Liver (tissue), 9 donors: Measurements from ENCODE around the gene ELAVL3. TPM values are rescaled to one million over a fixed set of nuclear protein-coding genes. Genes with fewer than 3 reads are reported as not detected.

ENCODE experiments used
- DNase-seq: peaks from one replicate; pipeline ENCODE4 v3.0.0-alpha.2; 2017; ENCODE audit warnings: low spot score
- H3K27ac ChIP-seq, 2 donors: one replicate each; pipeline ENCODE4 v1.7.0; 2013; ENCODE audit warnings: inconsistent platforms in 2 of 2, low read length in 2 of 2, control low read depth in 1 of 2, low read depth in 1 of 2, mild to moderate bottlenecking in 1 of 2
- H3K27me3 ChIP-seq, 4 donors: one replicate each; pipeline versions ENCODE4 v1.6.1 to v1.7.0; 2013; ENCODE audit warnings: low read length in 3 of 4, inconsistent platforms in 1 of 4, mild to moderate bottlenecking in 1 of 4, moderate library complexity in 1 of 4; ENCODE audit not compliant: control insufficient read depth in 4 of 4, insufficient read depth in 4 of 4
- H3K36me3 ChIP-seq, 4 donors: one replicate each; pipeline versions ENCODE4 v1.6.1 to v1.7.0; 2013; ENCODE audit warnings: low read length in 3 of 4, mild to moderate bottlenecking in 3 of 4, low read depth in 1 of 4, moderate library complexity in 1 of 4; ENCODE audit not compliant: control insufficient read depth in 4 of 4, insufficient read depth in 3 of 4
- H3K4me1 ChIP-seq, 4 donors: one replicate each; pipeline versions ENCODE4 v1.6.1 to v1.7.0; 2013; ENCODE audit warnings: low read length in 3 of 4, mild to moderate bottlenecking in 3 of 4, moderate library complexity in 1 of 4; ENCODE audit not compliant: control insufficient read depth in 4 of 4, insufficient read depth in 4 of 4
- H3K4me3 ChIP-seq, 3 donors: one replicate each; pipeline versions ENCODE4 v1.6.1 to v1.7.0; 2013; ENCODE audit warnings: low read length in 3 of 3, control low read depth in 1 of 3, low read depth in 1 of 3, mild to moderate bottlenecking in 1 of 3
- H3K9ac ChIP-seq, 2 donors: one replicate each; pipeline ENCODE4 v1.7.0; 2013; ENCODE audit warnings: low read length in 2 of 2, mild to moderate bottlenecking in 2 of 2, moderate library complexity in 2 of 2, control low read depth in 1 of 2, low read depth in 1 of 2
- H3K9me3 ChIP-seq, 4 donors: one replicate each; pipeline versions ENCODE4 v1.6.1 to v1.7.0; 2013; ENCODE audit warnings: low read length in 3 of 4; ENCODE audit not compliant: control insufficient read depth in 4 of 4
- ATF3 ChIP-seq: IDR thresholded peaks from 2 replicates; pipeline ENCODE4 v1.6.1; 2016; ENCODE audit warnings: antibody characterized with exemption
- CTCF ChIP-seq: fragments of 150-350 bp; IDR thresholded peaks from 2 replicates; pipeline ENCODE4 v1.5.1; 2017; ENCODE audit warnings: improper control_type of control experiment, low read depth, low read length; ENCODE audit not compliant: missing input control
- EGR1 ChIP-seq, 2 donors: IDR thresholded peaks; 2 replicates each; pipeline ENCODE4 v1.6.1; 2016 to 2018; ENCODE audit warnings: antibody characterized with exemption in 2 of 2, low read depth in 2 of 2
- FOXA1 ChIP-seq: IDR thresholded peaks from 2 replicates; pipeline ENCODE4 v1.6.1; 2016; ENCODE audit warnings: antibody characterized with exemption
- FOXA2 ChIP-seq: IDR thresholded peaks from 2 replicates; pipeline ENCODE4 v1.6.1; 2016; ENCODE audit warnings: antibody characterized with exemption
- HNF4A ChIP-seq, 2 donors: conservative IDR thresholded peaks; 2 replicates each; pipeline ENCODE4 v1.6.1; 2016; ENCODE audit warnings: antibody characterized with exemption in 2 of 2, mild to moderate bottlenecking in 2 of 2
- HNF4G ChIP-seq: IDR thresholded peaks from 2 replicates; pipeline ENCODE4 v1.6.1; 2016; ENCODE audit warnings: antibody characterized with exemption
- JUND ChIP-seq, 2 donors: IDR thresholded peaks; 2 replicates each; pipeline ENCODE4 v1.6.1; 2016; ENCODE audit warnings: antibody characterized with exemption in 2 of 2
- MAX ChIP-seq: IDR thresholded peaks from 2 replicates; pipeline ENCODE4 v1.6.1; 2016; ENCODE audit warnings: antibody characterized with exemption
- NR2F2 ChIP-seq: IDR thresholded peaks from 2 replicates; pipeline ENCODE4 v1.6.1; 2016; ENCODE audit warnings: antibody characterized with exemption
- RAD21 ChIP-seq, 2 donors: IDR thresholded peaks; 2 replicates each; pipeline ENCODE4 v1.6.1; 2016; ENCODE audit warnings: antibody characterized with exemption in 2 of 2, mild to moderate bottlenecking in 2 of 2
- REST ChIP-seq: IDR thresholded peaks from 2 replicates; pipeline ENCODE4 v1.6.1; 2016; ENCODE audit warnings: antibody characterized with exemption, mild to moderate bottlenecking
- RXRA ChIP-seq, 2 donors: IDR thresholded peaks; 2 replicates each; pipeline ENCODE4 v1.6.1; 2017 to 2018; ENCODE audit warnings: antibody characterized with exemption in 2 of 2, mild to moderate bottlenecking in 1 of 2
- SP1 ChIP-seq: IDR thresholded peaks from 2 replicates; pipeline ENCODE4 v1.6.1; 2018; ENCODE audit warnings: antibody characterized with exemption, mild to moderate bottlenecking
- TAF1 ChIP-seq: conservative IDR thresholded peaks from 2 replicates; pipeline ENCODE4 v1.6.1; 2016; ENCODE audit warnings: antibody characterized with exemption, mild to moderate bottlenecking
- YY1 ChIP-seq: IDR thresholded peaks from 2 replicates; pipeline ENCODE4 v1.6.1; 2016; ENCODE audit warnings: antibody characterized with exemption, mild to moderate bottlenecking
- WGBS: extraction: QIAGEN DNeasy Blood & Tissue Kit; methylation state at CpG from one replicate; pipeline ENCODE4 v1.1.7; 2013; 5-methylcytosine and 5-hydroxymethylcytosine counted together
- polyA plus RNA-seq, 2 donors: library from polyadenylated mRNA; stranded (reverse) in 1 of 2; unstranded in 1 of 2; fragments of 200-250 nt in 1 of 2; fragments of >200 nt in 1 of 2; fragmentation: Nextera tagmentation in 1 of 2; extraction: Ambion mirVana in 1 of 2; gene quantifications; one replicate each; pipeline versions ENCODE4 v1.2.1 to v1.2.3, GENCODE V29; 2013 to 2015
- total RNA-seq, 2 donors: library from RNA; depleted of rRNA; stranded (reverse); fragments of >200 nt; gene quantifications; one replicate each; pipeline ENCODE4 v1.2.3, GENCODE V29; 2014
- donor health status: healthy.
- donor health status: healthy.
- donor health status: healthy.
- donor health status: healthy.
- donor health status: healthy.

Gene ELAVL3
- total and polyA plus RNA-seq, 4 donors, result not detected

GRCh38 chr19:11496391-11497163 is 15.7 kb upstream of the ELAVL3 start:
- H3K4me1 ChIP-seq, result peaks cover 0 to 9% (median 1%) of the 10 kb centered on the region in 4 donors
- TF ChIP-seq CTCF (peak; percentile 39), FOXA1 (no peak), ATF3 (no peak), RAD21 (IDR thresholded peaks at IDR 0.05) (peak in 1 of 2 donors; percentile 71)
- H3K9ac ChIP-seq, result no peak overlapping the region
- peaks cover 0 to 12% (median 4%) of the 10 kb centered on the region in 4 donors for H3K36me3 ChIP-seq
- H3K9me3 ChIP-seq, result no peaks in the 10 kb centered on the region
- no peaks in the 10 kb centered on the region for H3K27me3 ChIP-seq
- H3K4me3 ChIP-seq, result no peak overlapping the region
- peak; percentile 76 for DNase-seq
- WGBS, result 79% methylated on average over 17 of the region's 17 CpGs
- H3K27ac ChIP-seq, result no peak overlapping the region

GRCh38 chr19:11495885-11496284 is 15.0 kb upstream of the ELAVL3 start:
- DNase-seq, result no peak
- H3K36me3 ChIP-seq, result peaks cover 0 to 12% (median 4%) of the 10 kb centered on the region in 4 donors

GRCh38 chr19:11495481-11495880 is 14.6 kb upstream of the ELAVL3 start:
- Histone ChIP-seq H3K27ac (no peak overlapping the region), H3K9ac (no peak overlapping the region), H3K4me1 (peaks cover 0 to 18% (median 9%) of the 10 kb centered on the region in 4 donors), H3K9me3 (no peaks in the 10 kb centered on the region), H3K4me3 (no peak overlapping the region), H3K36me3 (peaks cover 0 to 12% (median 4%) of the 10 kb centered on the region in 4 donors), H3K27me3 (no peaks in the 10 kb centered on the region)
- no peak for DNase-seq
- WGBS, result 82% methylated on average over 10 of the region's 10 CpGs
- TF ChIP-seq HNF4A (conservative IDR thresholded peaks at IDR 0.05) (no peak), CTCF (no peak), FOXA1 (no peak), FOXA2 (no peak), YY1 (no peak), RAD21 (IDR thresholded peaks at IDR 0.05) (no peak), MAX (no peak), TAF1 (no peak), ATF3 (no peak), JUND (IDR thresholded peaks at IDR 0.05) (no peak), NR2F2 (no peak), HNF4G (no peak), REST (no peak), EGR1 (IDR thresholded peaks at IDR 0.05; ENCODE audit: low read depth in 2 of 2) (no peak), SP1 (no peak), RXRA (IDR thresholded peaks at IDR 0.05) (no peak)

More at GRCh38 chr19:11495885-11496284, 15.0 kb upstream of the ELAVL3 start:
- Histone ChIP-seq H3K4me3 (no peak overlapping the region), H3K4me1 (peaks cover 0 to 14% (median 6%) of the 10 kb centered on the region in 4 donors), H3K9me3 (no peaks in the 10 kb centered on the region), H3K9ac (no peak overlapping the region), H3K27ac (no peak overlapping the region), H3K27me3 (no peaks in the 10 kb centered on the region)
- no peak for TF ChIP-seq JUND (IDR thresholded peaks at IDR 0.05)
- TF ChIP-seq EGR1 (IDR thresholded peaks at IDR 0.05; ENCODE audit: low read depth in 2 of 2), result no peak
- TF ChIP-seq SP1, result no peak
- no peak for TF ChIP-seq FOXA1
- TF ChIP-seq HNF4A (conservative IDR thresholded peaks at IDR 0.05), result no peak
- TF ChIP-seq TAF1, result no peak
- TF ChIP-seq MAX, result no peak
- 98% methylated on average over 22 of the region's 22 CpGs for WGBS
